GM12865 (cell line): Measurements from ENCODE around the gene PPP5C.
"Not testable (repeated sequence)": the region's sequence is repeated elsewhere in the genome, so short reads cannot be mapped to it uniquely, and the experiment has no call there.

Source experiments
- DNase-seq: peaks from one replicate; pipeline ENCODE4 v3.0.0; 2010; ENCODE audit warnings: low read depth
- H3K4me3 ChIP-seq: 2 replicates; pipeline ENCODE4 v1.5.1; 2011; ENCODE audit warnings: mild to moderate bottlenecking, low read depth, low read length, control low read depth
- CTCF ChIP-seq: IDR thresholded peaks from 2 replicates; pipeline ENCODE4 v1.5.1; 2011; ENCODE audit warnings: low read length, control low read depth, low read depth, inconsistent platforms; ENCODE audit not compliant: insufficient read depth; ENCODE audit errors: missing control alignments

The PPP5C gene

GRCh38 chr19:46303691-46304397 lies 43.0 kb upstream of the PPP5C start:
- no peak overlapping the region for H3K4me3 ChIP-seq
- TF ChIP-seq CTCF = no peak

GRCh38 chr19:46306501-46306900 lies 40.4 kb upstream of the PPP5C start:
- no peak overlapping the region for H3K4me3 ChIP-seq
- DNase-seq = no peak
- TF ChIP-seq CTCF = no peak

More at GRCh38 chr19:46303691-46304397, 43.0 kb upstream of the PPP5C start:
- DNase-seq = peak; percentile 4

- DNase-seq = no peak
- TF ChIP-seq CTCF = no peak
- no peak overlapping the region for H3K4me3 ChIP-seq
These were observed 38.4 kb upstream of the PPP5C start for GRCh38 chr19:46308510-46308909.

- DNase-seq = no peak
- no peak overlapping the region for H3K4me3 ChIP-seq
- TF ChIP-seq CTCF = no peak
These were observed 37.8 kb upstream of the PPP5C start for GRCh38 chr19:46309056-46309455.

- no peak for TF ChIP-seq CTCF
These were observed 35.4 kb upstream of the PPP5C start for GRCh38 chr19:46311444-46311843.

GRCh38 chr19:46313540-46314469 lies 33.1 kb upstream of the PPP5C start:
- not testable (repeated sequence) for H3K4me3 ChIP-seq, DNase-seq

More at GRCh38 chr19:46311444-46311843, 35.4 kb upstream of the PPP5C start:
- no peak for DNase-seq
- no peak overlapping the region for H3K4me3 ChIP-seq

- TF ChIP-seq CTCF = no peak
- no peak for DNase-seq
- no peak overlapping the region for H3K4me3 ChIP-seq
These were observed 29.5 kb upstream of the PPP5C start for GRCh38 chr19:46317339-46317738.
